SK-N-SH treated with all-trans-retinoic acid at 6 μM for 48 hours (cell line): Measurements from ENCODE around the gene CFAP57.

ENCODE experiments used
- PPARA ChIP-seq: fragments of 250-450 bp; sonication (Bioruptor Pico); IDR thresholded peaks from 2 replicates; pipeline ENCODE4 v1.5.0; 2020; ENCODE audit warnings: mild to moderate bottlenecking, borderline replicate concordance
- TCF4 ChIP-seq: fragments of 250-450 bp; sonication (Bioruptor Pico); IDR thresholded peaks from 2 replicates; pipeline ENCODE4 v1.8.0; 2021; ENCODE audit warnings: mild to moderate bottlenecking, moderate library complexity, borderline replicate concordance
- ZC3H10 ChIP-seq: fragments of 250-450 bp; sonication (Bioruptor Pico); IDR thresholded peaks from 2 replicates; pipeline ENCODE4 v1.5.1; 2021; ENCODE audit warnings: mild to moderate bottlenecking, moderate library complexity
- ZFP3 ChIP-seq: fragments of 250-450 bp; sonication (Bioruptor Pico); IDR thresholded peaks from 2 replicates; pipeline ENCODE4 v1.5.0; 2020; ENCODE audit warnings: mild to moderate bottlenecking, moderate library complexity
- ZNF565 ChIP-seq: fragments of 450-650 bp; formaldehyde crosslinking; conservative IDR thresholded peaks from 2 replicates; pipeline ENCODE4 v1.5.0; 2020; ENCODE audit warnings: low read depth, mild to moderate bottlenecking, moderate library complexity
- TF ChIP-seq, protein P1 (sequence below): fragments of 250-450 bp; sonication (Bioruptor Pico); IDR thresholded peaks from 2 replicates; pipeline ENCODE4 v1.8.0; 2020; ENCODE audit warnings: mild to moderate bottlenecking, moderate library complexity, borderline replicate concordance
- TF ChIP-seq, protein P2 (sequence below): fragments of 250-450 bp; sonication (Bioruptor Pico); IDR thresholded peaks from 2 replicates; pipeline ENCODE4 v1.5.1; 2021; ENCODE audit warnings: mild to moderate bottlenecking, moderate library complexity

DNA sequence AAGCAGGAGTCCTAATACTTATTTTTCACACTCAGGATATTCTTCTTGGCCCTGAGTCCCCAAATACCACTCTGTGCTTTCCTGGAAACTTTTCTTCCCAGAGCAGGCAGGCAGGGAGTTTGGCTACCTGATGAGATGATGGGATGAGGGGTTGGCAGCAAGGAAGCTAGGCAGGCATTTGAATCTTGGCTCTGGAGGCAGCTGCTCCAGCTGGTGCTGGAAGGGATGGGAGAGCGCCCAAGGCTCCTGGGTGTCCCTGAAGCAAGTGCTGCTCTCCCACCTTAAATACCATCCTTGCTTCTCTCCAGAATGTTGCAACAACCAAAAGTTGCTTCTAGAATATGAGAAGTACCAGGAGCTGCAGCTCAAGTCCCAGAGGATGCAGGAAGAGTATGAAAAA lies 49.7 kb downstream of the CFAP57 start:
- TF ChIP-seq ZC3H10 (CRISPR knock-in tag), result no peak
- TF ChIP-seq ZNF565, result no peak
- TF ChIP-seq TCF4 (CRISPR knock-in tag), result no peak
- no peak for TF ChIP-seq PPARA (CRISPR knock-in tag)
- TF ChIP-seq, protein P1, sequence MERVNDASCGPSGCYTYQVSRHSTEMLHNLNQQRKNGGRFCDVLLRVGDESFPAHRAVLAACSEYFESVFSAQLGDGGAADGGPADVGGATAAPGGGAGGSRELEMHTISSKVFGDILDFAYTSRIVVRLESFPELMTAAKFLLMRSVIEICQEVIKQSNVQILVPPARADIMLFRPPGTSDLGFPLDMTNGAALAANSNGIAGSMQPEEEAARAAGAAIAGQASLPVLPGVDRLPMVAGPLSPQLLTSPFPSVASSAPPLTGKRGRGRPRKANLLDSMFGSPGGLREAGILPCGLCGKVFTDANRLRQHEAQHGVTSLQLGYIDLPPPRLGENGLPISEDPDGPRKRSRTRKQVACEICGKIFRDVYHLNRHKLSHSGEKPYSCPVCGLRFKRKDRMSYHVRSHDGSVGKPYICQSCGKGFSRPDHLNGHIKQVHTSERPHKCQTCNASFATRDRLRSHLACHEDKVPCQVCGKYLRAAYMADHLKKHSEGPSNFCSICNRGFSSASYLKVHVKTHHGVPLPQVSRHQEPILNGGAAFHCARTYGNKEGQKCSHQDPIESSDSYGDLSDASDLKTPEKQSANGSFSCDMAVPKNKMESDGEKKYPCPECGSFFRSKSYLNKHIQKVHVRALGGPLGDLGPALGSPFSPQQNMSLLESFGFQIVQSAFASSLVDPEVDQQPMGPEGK, result no peak
- TF ChIP-seq, protein P2, sequence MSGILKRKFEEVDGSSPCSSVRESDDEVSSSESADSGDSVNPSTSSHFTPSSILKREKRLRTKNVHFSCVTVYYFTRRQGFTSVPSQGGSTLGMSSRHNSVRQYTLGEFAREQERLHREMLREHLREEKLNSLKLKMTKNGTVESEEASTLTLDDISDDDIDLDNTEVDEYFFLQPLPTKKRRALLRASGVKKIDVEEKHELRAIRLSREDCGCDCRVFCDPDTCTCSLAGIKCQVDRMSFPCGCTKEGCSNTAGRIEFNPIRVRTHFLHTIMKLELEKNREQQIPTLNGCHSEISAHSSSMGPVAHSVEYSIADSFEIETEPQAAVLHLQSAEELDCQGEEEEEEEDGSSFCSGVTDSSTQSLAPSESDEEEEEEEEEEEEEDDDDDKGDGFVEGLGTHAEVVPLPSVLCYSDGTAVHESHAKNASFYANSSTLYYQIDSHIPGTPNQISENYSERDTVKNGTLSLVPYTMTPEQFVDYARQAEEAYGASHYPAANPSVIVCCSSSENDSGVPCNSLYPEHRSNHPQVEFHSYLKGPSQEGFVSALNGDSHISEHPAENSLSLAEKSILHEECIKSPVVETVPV, result no peak
- no peak for TF ChIP-seq ZFP3 (CRISPR knock-in tag)
